ENCODE results near the gene KRTAP5-2. TPM values are rescaled to one million over a fixed set of nuclear protein-coding genes. Genes with fewer than 3 reads are reported as not detected.

The KRTAP5-2 gene, protein sequence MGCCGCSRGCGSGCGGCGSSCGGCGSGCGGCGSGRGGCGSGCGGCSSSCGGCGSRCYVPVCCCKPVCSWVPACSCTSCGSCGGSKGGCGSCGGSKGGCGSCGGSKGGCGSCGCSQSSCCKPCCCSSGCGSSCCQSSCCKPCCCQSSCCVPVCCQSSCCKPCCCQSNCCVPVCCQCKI
- total RNA-seq (2022; extraction: Qiagen RNA extraction; ENCODE audit: low read depth) = not detected in 5 replicates

GRCh38 chr11:1597994-1598380 lies at the start of gene KRTAP5-2:
Gene KRTAP5-2 (minus strand): TSS chr11:1598294. CDS start chr11:1598250, 44 bp downstream.

DNA sequence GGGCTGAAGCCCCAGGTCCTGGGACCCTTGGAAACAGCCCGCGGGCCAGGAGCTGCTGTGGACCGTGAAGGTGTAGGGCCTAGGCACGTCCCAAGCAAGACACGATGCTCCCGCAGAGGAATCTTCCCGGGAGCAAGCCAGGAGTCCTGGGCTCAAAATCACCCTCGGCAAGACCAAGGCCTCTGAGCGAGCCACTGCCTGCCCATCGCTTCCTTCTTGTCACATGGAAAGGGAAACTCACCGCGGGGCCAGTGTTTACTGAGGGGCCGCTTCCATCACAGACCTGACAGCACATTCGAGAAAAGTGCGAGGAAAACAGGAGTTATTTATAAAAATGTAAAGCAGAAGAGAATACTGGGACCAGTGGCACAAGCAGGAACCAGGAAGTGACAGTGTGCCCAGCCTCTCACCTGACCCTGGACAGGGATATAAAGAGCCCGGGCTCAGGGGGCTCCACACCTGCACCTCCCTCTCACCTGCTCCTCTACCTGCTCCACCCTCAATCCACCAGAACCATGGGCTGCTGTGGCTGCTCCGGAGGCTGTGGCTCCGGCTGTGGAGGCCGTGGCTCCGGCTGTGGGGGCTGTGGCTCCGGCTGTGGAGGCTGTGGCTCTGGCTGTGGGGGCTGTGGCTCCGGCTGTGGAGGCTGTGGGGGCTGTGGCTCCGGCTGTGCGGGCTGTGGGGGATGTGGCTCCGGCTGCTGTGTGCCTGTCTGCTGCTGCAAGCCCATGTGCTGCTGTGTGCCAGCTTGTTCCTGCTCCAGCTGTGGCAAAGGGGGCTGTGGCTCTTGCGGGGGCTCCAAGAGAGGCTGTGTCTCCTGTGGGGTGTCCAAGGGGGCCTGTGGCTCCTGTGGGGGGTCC lies 31.5 kb upstream of the KRTAP5-2 start, which contains the start of gene KRTAP5-5:
KRTAP5-5 (plus strand) TSS at position 450 of the 860 bp plus-strand sequence; CDS start at position 516, 66 bp downstream.

GRCh38 chr11:1622086-1622485 lies 24.0 kb upstream of the KRTAP5-2 start, which contains the start of gene KRTAP5-4:
Gene KRTAP5-4 (minus strand): TSS chr11:1622138. CDS start chr11:1622093, 45 bp downstream.

DNA sequence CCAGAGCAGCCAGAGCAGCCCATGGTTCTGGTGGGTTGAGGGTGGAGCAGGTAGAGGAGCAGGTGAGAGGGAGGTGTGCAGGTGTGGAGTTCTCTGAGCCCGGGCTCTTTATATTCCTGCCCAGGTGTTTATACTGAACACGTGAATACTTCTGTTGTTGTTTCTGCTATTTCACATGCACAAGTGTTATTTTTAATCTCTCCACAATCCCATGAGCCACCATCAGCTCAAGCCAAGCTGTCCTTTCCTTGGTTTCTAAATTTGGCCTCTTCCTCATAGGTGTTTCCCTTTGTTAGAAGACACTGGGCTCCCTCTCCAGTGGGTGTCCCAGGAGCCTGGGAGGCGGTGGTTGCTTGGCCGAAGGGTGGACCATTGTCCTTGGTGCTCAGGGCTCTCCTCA lies 10.3 kb upstream of the KRTAP5-2 start, which contains the start of gene KRTAP5-3:
KRTAP5-3 (minus strand) TSS at position 101 of the 400 bp plus-strand sequence; CDS start at position 23, 78 bp downstream.

GRCh38 chr11:1584661-1585370 lies 13.3 kb downstream of the KRTAP5-2 start, which contains the start of gene KRTAP5-1:
Gene KRTAP5-1 (minus strand): TSS chr11:1585283. CDS start chr11:1585249, 34 bp downstream.

GRCh38 chr11:1572197-1573076 lies 25.7 kb downstream of the KRTAP5-2 start, which contains the start of gene DUSP8:
Gene DUSP8 (minus strand): TSS chr11:1572271. CDS start chr11:1565826, 6,445 bp downstream.

Other genes starting within 250 kb of the KRTAP5-2 start
- 5.1 to 8.3 TPM (median 6.4 TPM) in 5 replicates for gene BRSK2, start 208.4 kb downstream of the KRTAP5-2 start, total RNA-seq (2022; extraction: Qiagen RNA extraction; ENCODE audit: low read depth)
- gene MOB2, start 111.5 kb downstream of the KRTAP5-2 start, total RNA-seq (2022; extraction: Qiagen RNA extraction; ENCODE audit: low read depth) = 33.6 to 47.2 TPM (median 39.7 TPM) in 5 replicates
- 1.3 to 2.5 TPM (median 1.7 TPM) in 5 replicates for gene DUSP8, start 26.0 kb downstream of the KRTAP5-2 start, total RNA-seq (2022; extraction: Qiagen RNA extraction; ENCODE audit: low read depth)
- not detected in 5 replicates for gene KRTAP5-1, start 13.0 kb downstream of the KRTAP5-2 start, total RNA-seq (2022; extraction: Qiagen RNA extraction; ENCODE audit: low read depth)
- not detected in 5 replicates for gene KRTAP5-3, start 10.2 kb upstream of the KRTAP5-2 start, total RNA-seq (2022; extraction: Qiagen RNA extraction; ENCODE audit: low read depth)
- gene KRTAP5-4, start 23.8 kb upstream of the KRTAP5-2 start, total RNA-seq (2022; extraction: Qiagen RNA extraction; ENCODE audit: low read depth) = not detected in 5 replicates
- gene KRTAP5-5, start 31.5 kb upstream of the KRTAP5-2 start, total RNA-seq (2022; extraction: Qiagen RNA extraction; ENCODE audit: low read depth) = not detected in 5 replicates
- not detected in 5 replicates for gene KRTAP5-6, start 98.9 kb upstream of the KRTAP5-2 start, total RNA-seq (2022; extraction: Qiagen RNA extraction; ENCODE audit: low read depth)
- gene IFITM10, start 152.3 kb upstream of the KRTAP5-2 start, total RNA-seq (2022; extraction: Qiagen RNA extraction; ENCODE audit: low read depth) = 1.0 to 1.4 TPM (median 1.1 TPM) in 5 replicates
- 329 to 529 TPM (median 476 TPM) in 5 replicates for gene CTSD, start 165.6 kb upstream of the KRTAP5-2 start, total RNA-seq (2022; extraction: Qiagen RNA extraction; ENCODE audit: low read depth)
- gene SYT8, start 236.7 kb upstream of the KRTAP5-2 start, total RNA-seq (2022; extraction: Qiagen RNA extraction; ENCODE audit: low read depth) = 0.12 to 1.00 TPM in 2 of 5 replicates, not detected in the others
- not detected in 5 replicates for gene TNNI2, start 240.7 kb upstream of the KRTAP5-2 start, total RNA-seq (2022; extraction: Qiagen RNA extraction; ENCODE audit: low read depth)